ENCODE results near the gene HDAC9. TPM values are rescaled to one million over a fixed set of nuclear protein-coding genes. Genes with fewer than 3 reads are reported as not detected.

Gene HDAC9
- polyA plus RNA-seq, 1 experiment = 2.1 TPM

GRCh38 chr7:18504965-18505364, 9.4 kb downstream of the HDAC9 start:
- H3K27me3 ChIP-seq (ENCODE audit: control insufficient read depth, insufficient read depth, low read length) = no peaks in the 10 kb centered on the region
- no peak for TF ChIP-seq CTCF (IDR thresholded peaks at IDR 0.05; ENCODE audit: low read depth, low read length)
- CTCF ChIA-PET = interaction anchor here (1.8 kb wide), 1 partner anchor 149 kb away, joined by 5 read pairs; no protein-coding TSS in a partner anchor

GRCh38 chr7:18505870-18506460, 10.4 kb downstream of the HDAC9 start:
- no peak overlapping the region for H3K4me3 ChIP-seq (ENCODE audit: low read depth, low read length)
- no peak overlapping the region for H3K27ac ChIP-seq (ENCODE audit: low read depth, low read length)
- no peak for DNase-seq (ENCODE audit: low read depth, low spot score)
- ChIA-PET CTCF (interaction anchor here (1.3 to 1.8 kb wide), 3 partner anchors 9 to 153 kb away, joined by 4 to 5 read pairs (median 5); no protein-coding TSS in a partner anchor), POLR2A (no interaction called here)
- no peaks in the 10 kb centered on the region for H3K27me3 ChIP-seq (ENCODE audit: control insufficient read depth, insufficient read depth, low read length)
- H3K9me3 ChIP-seq (ENCODE audit: control insufficient read depth, insufficient read depth, low read length) = no peaks in the 10 kb centered on the region
- no peak for TF ChIP-seq CTCF (IDR thresholded peaks at IDR 0.05; ENCODE audit: low read depth, low read length)

More at GRCh38 chr7:18504965-18505364, 9.4 kb downstream of the HDAC9 start:
- DNase-seq (ENCODE audit: low read depth, low spot score) = no peak
- Histone ChIP-seq H3K9me3 (ENCODE audit: control insufficient read depth, insufficient read depth, low read length) (no peaks in the 10 kb centered on the region), H3K4me3 (ENCODE audit: low read depth, low read length) (no peak overlapping the region), H3K27ac (ENCODE audit: low read depth, low read length) (no peak overlapping the region)
- POLR2A ChIA-PET = no interaction called here

- Histone ChIP-seq H3K4me3 (ENCODE audit: low read depth, low read length) (peak overlapping the region; percentile 41), H3K27me3 (ENCODE audit: control insufficient read depth, insufficient read depth, low read length) (no peaks in the 10 kb centered on the region), H3K9me3 (ENCODE audit: control insufficient read depth, insufficient read depth, low read length) (no peaks in the 10 kb centered on the region), H3K27ac (ENCODE audit: low read depth, low read length) (peak overlapping the region; percentile 91)
- POLR2A ChIA-PET = interaction anchor here (1.2 kb wide), 2 partner anchors 12 to 32 kb away, joined by 3 read pairs; no protein-coding TSS in a partner anchor
- CTCF ChIA-PET = interaction anchor here (1.0 to 2.2 kb wide), 3 partner anchors 14 to 156 kb away, joined by 3 to 6 read pairs (median 4); no protein-coding TSS in a partner anchor
- no peak for TF ChIP-seq CTCF (IDR thresholded peaks at IDR 0.05; ENCODE audit: low read depth, low read length)
- peak; percentile 79 for DNase-seq (ENCODE audit: low read depth, low spot score)
Measured at GRCh38 chr7:18508443-18509427, 13.2 kb downstream of the HDAC9 start.

- POLR2A ChIA-PET = interaction anchor here (1.2 kb wide), 1 partner anchor 32 kb away, joined by 3 read pairs; no protein-coding TSS in a partner anchor
- H3K27me3 ChIP-seq (ENCODE audit: control insufficient read depth, insufficient read depth, low read length) = no peaks in the 10 kb centered on the region
- H3K27ac ChIP-seq (ENCODE audit: low read depth, low read length) = peak overlapping the region; percentile 91
- H3K4me3 ChIP-seq (ENCODE audit: low read depth, low read length) = peak overlapping the region; percentile 41
- CTCF ChIA-PET = interaction anchor here (1.0 to 2.2 kb wide), 2 partner anchors 14 to 157 kb away, joined by 3 to 6 read pairs; no protein-coding TSS in a partner anchor
- TF ChIP-seq CTCF (IDR thresholded peaks at IDR 0.05; ENCODE audit: low read depth, low read length) = no peak
- no peak for DNase-seq (ENCODE audit: low read depth, low spot score)
- H3K9me3 ChIP-seq (ENCODE audit: control insufficient read depth, insufficient read depth, low read length) = no peaks in the 10 kb centered on the region
Measured at GRCh38 chr7:18509481-18509880, 13.9 kb downstream of the HDAC9 start.

Measured in AG04450 (cell line).